CD14-positive monocyte (primary cell): ENCODE results near the gene NUS1. TPM values are rescaled to one million over a fixed set of nuclear protein-coding genes. Genes with fewer than 3 reads are reported as not detected.
A peak's percentile ranks its signal among the peaks of the same experiment; 100 is the strongest.

Source experiments
- DNase-seq, 3 donors: peaks; one replicate each; pipeline ENCODE4 v3.0.0-alpha.2; 2011 to 2022
- H2AFZ ChIP-seq: 2 replicates; pipeline ENCODE4 v1.6.0; 2012; ENCODE audit warnings: mild to moderate bottlenecking, low read depth, low read length, inconsistent platforms; ENCODE audit not compliant: insufficient read depth, poor library complexity, severe bottlenecking
- H3K27ac ChIP-seq, 2 donors: 1 replicate in 1 of 2; 2 replicates in 1 of 2; pipeline ENCODE4 v1.5.1; 2012 to 2013; ENCODE audit warnings: low read length in 2 of 2, control low read depth in 1 of 2, inconsistent platforms in 1 of 2, low read depth in 1 of 2, mild to moderate bottlenecking in 1 of 2
- H3K27me3 ChIP-seq, 2 donors: one replicate each; pipeline versions ENCODE4 v1.6.0 to v1.6.1; 2011 to 2013; ENCODE audit warnings: low read length in 2 of 2; ENCODE audit not compliant: control insufficient read depth in 2 of 2, insufficient read depth in 2 of 2
- H3K36me3 ChIP-seq, 2 donors: replicated peaks in 1 of 2; 1 replicate in 1 of 2; 2 replicates in 1 of 2; pipeline versions ENCODE4 v1.5.1 to v1.6.1; 2012 to 2013; ENCODE audit warnings: low read length in 2 of 2, control low read depth in 1 of 2, inconsistent platforms in 1 of 2, mild to moderate bottlenecking in 1 of 2; ENCODE audit not compliant: insufficient read depth in 2 of 2, control insufficient read depth in 1 of 2
- H3K4me1 ChIP-seq, 2 donors: 1 replicate in 1 of 2; 2 replicates in 1 of 2; pipeline versions ENCODE4 v1.5.1 to v1.6.1; 2012 to 2013; ENCODE audit warnings: low read length in 2 of 2, control low read depth in 1 of 2, inconsistent platforms in 1 of 2, mild to moderate bottlenecking in 1 of 2, moderate library complexity in 1 of 2; ENCODE audit not compliant: insufficient read depth in 2 of 2, control insufficient read depth in 1 of 2
- H3K4me2 ChIP-seq: replicated peaks from 2 replicates; pipeline ENCODE3; 2012; ENCODE audit warnings: low read length, moderate library complexity, mild to moderate bottlenecking; ENCODE audit not compliant: poor library complexity, severe bottlenecking; ENCODE audit errors: extremely low read depth
- H3K4me3 ChIP-seq, 3 experiments: fragments of 200-600 bp in 1 of 3; sonication (generic) in 1 of 3; replicated peaks in 1 of 3; 1 replicate in 2 of 3; 2 replicates in 1 of 3; pipeline ENCODE4 v1.5.1; 2011 to 2013; ENCODE audit warnings: low read length in 3 of 3, mild to moderate bottlenecking in 3 of 3, control low read depth in 2 of 3, low read depth in 2 of 3, inconsistent platforms in 1 of 3, moderate library complexity in 1 of 3
- H3K79me2 ChIP-seq: 2 replicates; pipeline ENCODE4 v1.6.0; 2012; ENCODE audit warnings: mild to moderate bottlenecking, control low read depth, inconsistent platforms, low read length, moderate library complexity; ENCODE audit not compliant: insufficient read depth
- H3K9ac ChIP-seq: 2 replicates; pipeline ENCODE4 v1.6.0; 2017; ENCODE audit warnings: low read length, mild to moderate bottlenecking; ENCODE audit not compliant: insufficient read depth, poor library complexity, severe bottlenecking
- H3K9me3 ChIP-seq, 2 donors: replicated peaks in 1 of 2; 1 replicate in 1 of 2; 2 replicates in 1 of 2; pipeline versions ENCODE4 v1.5.1 to v1.6.1; 2012 to 2013; ENCODE audit warnings: low read length in 2 of 2, control low read depth in 1 of 2; ENCODE audit not compliant: control insufficient read depth in 1 of 2, insufficient read depth in 1 of 2
- H4K20me1 ChIP-seq: 2 replicates; pipeline ENCODE4 v1.6.0; 2012; ENCODE audit warnings: mild to moderate bottlenecking, low read length, control low read depth, moderate library complexity; ENCODE audit not compliant: insufficient read depth
- H3K27ac Mint-ChIP-seq, 7 donors: one replicate each; pipeline ENCODE4 v1.8.0; 2020; ENCODE audit warnings: mild to moderate bottlenecking in 7 of 7, mixed read lengths in 7 of 7, moderate library complexity in 6 of 7, inconsistent platforms in 2 of 7
- H3K27me3 Mint-ChIP-seq, 3 donors: one replicate each; pipeline ENCODE4 v1.8.0; 2021 to 2022; ENCODE audit warnings: low read depth in 3 of 3, mild to moderate bottlenecking in 3 of 3, mixed read lengths in 3 of 3, moderate library complexity in 3 of 3, inconsistent platforms in 1 of 3
- H3K36me3 Mint-ChIP-seq, 2 donors: one replicate each; pipeline ENCODE4 v1.8.0; 2020; ENCODE audit warnings: mixed read lengths in 2 of 2, inconsistent platforms in 1 of 2, mild to moderate bottlenecking in 1 of 2
- H3K4me1 Mint-ChIP-seq: one replicate; pipeline ENCODE4 v1.8.0; 2020; ENCODE audit warnings: mild to moderate bottlenecking, mixed read lengths
- H3K4me3 Mint-ChIP-seq, 2 donors: one replicate each; pipeline ENCODE4 v1.8.0; 2020; ENCODE audit warnings: mild to moderate bottlenecking in 2 of 2, mixed read lengths in 2 of 2, moderate library complexity in 1 of 2
- H3K9me3 Mint-ChIP-seq, 7 donors: one replicate each; pipeline ENCODE4 v1.8.0; 2020 to 2022; ENCODE audit warnings: mixed read lengths in 7 of 7, mild to moderate bottlenecking in 6 of 7, moderate library complexity in 6 of 7, inconsistent platforms in 2 of 7
- CTCF ChIP-seq: fragments of 200-600 bp; IDR thresholded peaks from one replicate; pipeline ENCODE4 v1.8.0; 2022; ENCODE audit warnings: antibody characterized with exemption, mild to moderate bottlenecking
- WGBS: methylation state at CpG from one replicate; pipeline ENCODE4 v1.1.5; 2013; ENCODE audit warnings: missing lambda C conversion rate; ENCODE audit not compliant: insufficient coverage; 5-methylcytosine and 5-hydroxymethylcytosine counted together
- intact Hi-C, 2 donors: fragments of 100-400 bp; cut with micrococcal nuclease; formaldehyde crosslinking; loops; one replicate each; pipeline versions ENCODE4 v1.15.0 to v1.15.1; 2023
- polyA minus RNA-seq: library from RNA; depleted of rRNA, polyadenylated mRNA; stranded (reverse); fragments of >200 nt; gene quantifications from 2 replicates; pipeline ENCODE4 v1.2.3, GENCODE V29; 2012
- polyA plus RNA-seq, 3 donors: library from polyadenylated mRNA; depleted of rRNA in 1 of 3; unstranded in 2 of 3; stranded (reverse) in 1 of 3; fragments of 300-500 nt in 2 of 3; fragments of >200 nt in 1 of 3; fragmentation: Illumina TruSeq in 2 of 3; gene quantifications; 1 replicate in 2 of 3; 2 replicates in 1 of 3; pipeline ENCODE4 v1.2.3, GENCODE V29; 2012 to 2021
- total RNA-seq, 12 experiments: library from RNA in 1 of 12; stranded (reverse) in 1 of 12; fragments of 120-200 nt in 1 of 12; gene quantifications; one replicate each; pipeline ENCODE4 v1.2.4 and lab custom pipeline; 2013 to 2026; ENCODE audit warnings: mixed read lengths in 6 of 12, inconsistent platforms in 1 of 12

NUS1 gene
- 8.3 TPM for total RNA-seq (2013)
- polyA plus RNA-seq (10 to 100 TPM in 2 of 3 donors, 1 to 10 TPM in 1; 8.7 to 16.8 (median 15.6) TPM), polyA minus RNA-seq (7.5 and 10.6 TPM in 2 replicates), total RNA-seq (lab: John Stamatoyannopoulos, UW) (12.7 to 59.0 (median 32.5) reads per million in 11 experiments)

DNA sequence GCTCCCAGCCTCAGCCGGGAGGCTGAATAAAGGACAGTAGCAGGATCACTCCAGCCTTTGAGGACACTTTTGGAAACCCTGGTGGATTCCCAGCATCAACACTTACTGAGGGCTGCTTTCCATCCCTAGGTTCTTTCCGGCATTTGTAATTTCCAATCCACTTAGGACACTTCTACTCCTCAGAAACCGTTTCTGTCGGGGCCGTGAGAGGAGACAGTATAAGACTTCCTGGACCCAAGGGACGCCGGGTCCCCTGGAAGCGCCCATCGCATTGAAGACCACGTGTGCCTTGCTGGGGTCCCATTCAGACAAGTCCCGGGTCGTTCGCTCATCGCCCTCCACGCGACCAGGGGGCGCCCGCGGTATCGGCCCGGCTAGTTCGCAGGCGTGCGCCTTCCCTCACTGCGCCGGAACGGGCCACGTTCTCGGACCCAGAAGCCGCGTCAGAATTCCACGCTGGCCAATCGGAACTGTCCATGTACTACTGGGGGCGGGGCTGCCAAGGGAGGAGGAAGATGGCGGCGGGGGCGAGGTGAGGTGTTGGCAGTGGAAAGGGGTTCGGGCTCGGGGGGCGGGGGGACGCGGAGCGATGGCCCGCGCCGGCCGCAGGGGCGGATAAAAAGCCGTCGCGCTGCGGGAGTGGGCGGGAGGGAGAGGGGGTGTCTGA is at the start of gene NUS1:
Gene NUS1, plus strand, starts transcription at position 479 of the 667 bp plus-strand sequence. CDS start 202 bp downstream, outside the sequence.
- peaks cover 19% of the 10 kb centered on the region for H4K20me1 ChIP-seq
- H3K9ac ChIP-seq: peak within 1 kb of the TSS; percentile 76
- Mint-ChIP-seq H3K27me3 (peaks cover 0 to 6% (median 0%) of the 10 kb centered on the region in 3 donors), H3K4me1 (peaks cover 45% of the 10 kb centered on the region), H3K36me3 (peaks cover 12% of the 10 kb centered on the region in 2 donors), H3K9me3 (no peaks in the 10 kb centered on the region), H3K4me3 (peak within 1 kb of the TSS; percentile 88 to 92), H3K27ac (peak within 1 kb of the TSS; percentile 82 to 96 (median 90))
- TF ChIP-seq CTCF: peak; percentile 79
- H3K27me3 ChIP-seq: no peaks in the 10 kb centered on the region
- peak within 1 kb of the TSS; percentile 55 to 80 (median 74) for H3K4me3 ChIP-seq
- H3K36me3 ChIP-seq: no peaks in the 10 kb centered on the region
- intact Hi-C loops: loop anchor here in 1 of 2 donors (5.0 kb wide), 1 partner anchor 73 kb away; the partner anchor contains the start of gene GOPC
- peak within 1 kb of the TSS; percentile 51 to 83 for H3K27ac ChIP-seq
- DNase-seq: peak; percentile 94 to 96 (median 95)
- peak within 1 kb of the TSS; percentile 80 for H3K4me2 ChIP-seq
- WGBS: 1% methylated on average over 48 of the region's 53 CpGs
- H2AFZ ChIP-seq: peak within 1 kb of the TSS; percentile 78
- peaks cover 52% of the 10 kb centered on the region for H3K79me2 ChIP-seq
- H3K9me3 ChIP-seq: no peaks in the 10 kb centered on the region
- peaks cover 38 to 46% of the 10 kb centered on the region in 2 donors for H3K4me1 ChIP-seq

DNA sequence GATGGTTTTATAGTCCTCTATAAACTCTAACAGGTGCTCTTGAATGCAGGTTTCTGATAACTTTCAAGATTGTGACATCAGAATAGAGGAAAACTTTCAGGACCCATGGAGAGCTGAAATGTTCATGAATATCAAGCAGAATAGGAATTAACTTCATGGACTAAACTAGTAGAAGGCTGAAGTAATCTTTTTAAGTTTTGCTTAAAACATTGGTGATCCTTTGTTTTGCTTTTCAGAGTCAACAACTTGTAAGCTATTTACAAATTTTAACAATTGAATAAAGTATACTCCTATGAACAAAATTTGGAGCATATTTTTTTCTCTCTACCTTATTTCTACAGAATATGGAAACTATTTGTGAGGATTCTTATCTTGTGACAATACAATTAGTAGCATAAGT is 47.7 kb upstream of the NUS1 start:
- Histone ChIP-seq H3K4me2 (no peak overlapping the region), H3K27ac (no peak overlapping the region), H3K4me1 (no peaks in the 10 kb centered on the region), H3K9ac (no peak overlapping the region), H3K36me3 (no peaks in the 10 kb centered on the region), H3K9me3 (peaks cover 15 to 16% of the 10 kb centered on the region in 2 donors), H2AFZ (no peak overlapping the region), H3K27me3 (no peaks in the 10 kb centered on the region), H4K20me1 (no peaks in the 10 kb centered on the region), H3K4me3 (no peak overlapping the region), H3K79me2 (no peaks in the 10 kb centered on the region)
- Mint-ChIP-seq H3K4me1 (no peaks in the 10 kb centered on the region), H3K36me3 (no peaks in the 10 kb centered on the region), H3K9me3 (peaks cover 11 to 42% (median 25%) of the 10 kb centered on the region in 7 donors), H3K4me3 (no peak overlapping the region), H3K27ac (no peak overlapping the region), H3K27me3 (peaks cover 0 to 3% (median 2%) of the 10 kb centered on the region in 3 donors)
- DNase-seq: no peak
- no peak for TF ChIP-seq CTCF
- intact Hi-C loops: no loop called here
